Measurements from ENCODE around the gene TMEM198.

TMEM198 gene, protein sequence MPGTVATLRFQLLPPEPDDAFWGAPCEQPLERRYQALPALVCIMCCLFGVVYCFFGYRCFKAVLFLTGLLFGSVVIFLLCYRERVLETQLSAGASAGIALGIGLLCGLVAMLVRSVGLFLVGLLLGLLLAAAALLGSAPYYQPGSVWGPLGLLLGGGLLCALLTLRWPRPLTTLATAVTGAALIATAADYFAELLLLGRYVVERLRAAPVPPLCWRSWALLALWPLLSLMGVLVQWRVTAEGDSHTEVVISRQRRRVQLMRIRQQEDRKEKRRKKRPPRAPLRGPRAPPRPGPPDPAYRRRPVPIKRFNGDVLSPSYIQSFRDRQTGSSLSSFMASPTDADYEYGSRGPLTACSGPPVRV

DNA sequence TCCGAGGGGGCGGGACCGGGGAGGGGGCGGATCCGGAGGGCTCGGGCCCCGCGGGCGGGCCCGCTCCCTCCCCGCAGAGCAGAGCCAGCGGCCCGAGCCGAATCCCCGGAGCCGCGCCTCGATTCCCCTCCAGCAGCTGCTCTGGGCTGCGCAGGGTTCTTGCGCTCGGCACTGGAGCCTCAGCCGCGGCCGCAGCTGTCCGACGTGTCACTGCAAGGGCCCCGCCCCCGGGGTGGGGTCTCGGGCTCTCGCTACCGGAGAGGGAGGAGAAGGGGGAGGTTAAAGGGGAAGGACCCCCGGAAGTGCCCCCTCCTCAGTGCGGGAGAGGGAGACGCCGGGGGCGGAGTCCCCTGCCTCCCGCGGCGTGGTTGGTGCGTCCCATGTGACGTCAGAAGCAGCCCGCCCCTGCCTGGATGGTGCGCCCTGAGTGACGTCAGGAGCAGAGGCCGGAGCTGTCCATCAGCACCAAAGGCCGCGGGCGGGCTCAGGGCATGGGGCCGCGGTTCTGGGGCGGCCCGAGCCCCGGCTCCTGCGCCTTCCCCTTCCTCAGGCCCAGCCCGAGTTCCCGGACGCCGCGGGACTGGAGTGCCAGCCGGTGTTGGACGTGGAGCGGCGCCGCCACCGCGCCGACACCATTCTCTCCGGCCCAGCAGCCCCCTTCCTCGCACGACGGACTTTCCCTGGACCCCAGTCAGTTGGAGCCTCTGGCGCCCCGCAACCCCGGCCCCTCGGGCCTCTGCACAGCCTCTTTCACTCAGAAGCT, at the start of gene TMEM198, which contains the start of gene CHPF:
Gene TMEM198 (plus strand): TSS at position 433 of the 763 bp plus-strand sequence. CDS start 700 bp downstream, outside the sequence.
Gene CHPF (minus strand): TSS at position 214 of the 763 bp plus-strand sequence. CDS start 271 bp downstream, outside the sequence.
- DNase-seq = peak; percentile 96

DNA sequence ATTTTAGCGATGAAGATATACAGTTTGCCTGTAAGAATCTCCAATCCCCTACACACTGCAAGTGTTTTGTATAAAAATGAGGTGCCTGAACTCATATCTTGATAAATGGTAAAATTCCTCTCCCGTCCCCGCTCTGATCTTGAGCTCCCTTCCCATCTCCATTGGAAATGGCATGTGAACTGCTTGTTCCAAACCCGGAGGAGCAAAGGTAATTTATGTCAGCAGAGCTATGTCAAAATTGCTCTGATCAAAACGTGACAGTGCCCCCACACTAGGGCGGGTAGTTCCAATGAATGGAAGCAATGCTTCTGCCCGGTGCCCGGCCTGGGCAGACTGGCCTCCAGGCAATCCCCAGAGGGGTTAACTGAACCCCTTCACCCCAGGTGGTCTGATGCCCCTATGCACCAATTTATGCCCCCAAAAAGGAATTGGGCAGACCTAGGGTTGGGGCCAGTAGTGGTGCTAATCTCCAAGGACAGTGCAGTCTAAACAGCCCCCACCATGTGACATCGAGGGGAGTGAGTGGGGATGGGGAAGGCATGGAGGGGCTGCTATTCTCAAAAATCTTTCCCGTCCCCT, 48.8 kb upstream of the TMEM198 start:
- no peak for DNase-seq

DNA sequence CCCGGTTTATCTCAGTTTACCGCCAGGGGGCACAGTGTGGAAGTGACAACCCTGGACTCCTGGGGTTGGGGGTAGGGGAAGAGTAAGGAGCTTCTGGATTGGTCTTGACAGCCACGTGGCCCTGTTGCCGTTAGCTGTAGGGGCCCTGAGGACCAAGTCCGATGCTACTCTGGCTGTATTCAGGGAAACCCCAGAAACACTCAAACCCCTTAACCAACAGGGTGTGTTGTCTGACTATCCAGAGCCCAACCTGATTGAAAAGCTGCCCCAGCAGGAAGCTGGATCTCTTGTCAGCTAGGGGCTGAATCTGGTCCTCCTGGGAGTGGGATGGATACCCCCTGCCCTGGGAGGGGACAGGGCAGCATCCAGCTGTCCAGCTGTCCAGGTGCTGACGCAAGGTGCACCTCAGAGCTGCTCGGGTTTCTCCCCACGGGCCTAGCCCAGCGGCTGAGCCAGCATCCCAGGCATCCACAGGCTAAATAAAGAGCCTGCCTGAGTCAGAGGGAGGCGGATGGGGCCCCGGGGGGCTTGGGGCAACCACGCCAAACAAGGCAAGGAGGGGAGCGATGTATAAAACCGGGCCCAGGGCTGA, 48.2 kb upstream of the TMEM198 start:
- DNase-seq = peak; percentile 60

DNA sequence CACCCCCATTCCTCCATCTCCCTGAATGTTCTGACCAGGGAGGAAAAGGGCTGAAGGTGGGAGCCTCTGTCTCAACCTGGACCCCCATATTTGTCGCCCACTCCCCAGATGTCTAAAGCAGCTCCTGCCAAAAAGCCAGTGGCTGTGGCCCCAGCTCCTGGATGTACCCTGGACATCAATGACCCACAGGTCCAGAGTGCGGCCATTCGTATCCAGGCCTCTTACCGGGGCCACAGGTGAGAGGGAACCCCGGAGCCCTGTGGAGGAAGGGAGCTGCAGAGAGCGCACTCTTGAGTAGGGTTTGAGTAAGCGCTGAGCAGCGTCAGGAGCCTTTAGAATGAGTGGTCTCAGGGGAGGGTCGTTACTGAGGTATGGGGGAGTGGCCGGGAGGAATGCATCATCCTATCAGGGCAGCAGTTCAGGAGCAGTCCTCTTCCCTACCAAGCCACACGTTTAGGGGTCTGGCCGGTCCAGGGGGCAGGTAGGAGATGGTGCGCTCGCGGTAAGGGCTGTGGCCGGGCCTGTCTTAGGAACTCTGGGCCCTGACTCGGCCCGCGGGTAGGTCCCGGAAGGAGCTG, 47.5 kb upstream of the TMEM198 start:
- DNase-seq = no peak

DNA sequence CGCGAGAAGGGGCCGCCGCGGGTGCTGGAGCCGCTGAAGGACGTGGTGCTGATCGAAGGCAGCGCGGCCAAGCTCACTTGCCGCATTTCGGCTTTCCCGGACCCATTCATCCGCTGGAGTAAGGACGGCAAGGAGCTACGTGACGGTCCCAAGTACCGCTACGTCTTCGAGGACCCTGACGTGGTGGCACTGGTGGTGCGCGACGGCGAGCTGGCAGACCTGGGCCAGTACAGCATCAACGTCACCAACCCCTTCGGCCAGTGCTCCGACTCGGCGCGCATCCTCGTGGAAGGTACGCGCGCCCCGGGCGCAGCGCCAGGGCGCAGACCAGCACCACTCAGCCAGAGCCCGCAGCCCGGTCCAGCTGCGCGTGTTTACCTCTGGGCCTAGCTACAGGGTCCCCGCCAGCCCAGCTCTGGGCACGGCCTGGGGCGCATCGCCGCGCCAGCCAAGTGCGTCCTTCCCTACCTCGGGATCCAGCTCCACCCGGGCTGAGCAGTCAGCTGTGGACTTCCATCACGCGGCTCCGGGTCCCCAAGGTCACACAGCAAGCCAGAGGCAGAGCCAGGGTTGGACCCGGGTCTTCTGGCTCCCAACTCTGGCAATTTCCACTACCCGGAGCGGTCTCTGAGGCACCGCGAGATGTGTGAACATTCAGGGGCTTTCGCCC, 46.9 kb upstream of the TMEM198 start:
- DNase-seq = no peak

DNA sequence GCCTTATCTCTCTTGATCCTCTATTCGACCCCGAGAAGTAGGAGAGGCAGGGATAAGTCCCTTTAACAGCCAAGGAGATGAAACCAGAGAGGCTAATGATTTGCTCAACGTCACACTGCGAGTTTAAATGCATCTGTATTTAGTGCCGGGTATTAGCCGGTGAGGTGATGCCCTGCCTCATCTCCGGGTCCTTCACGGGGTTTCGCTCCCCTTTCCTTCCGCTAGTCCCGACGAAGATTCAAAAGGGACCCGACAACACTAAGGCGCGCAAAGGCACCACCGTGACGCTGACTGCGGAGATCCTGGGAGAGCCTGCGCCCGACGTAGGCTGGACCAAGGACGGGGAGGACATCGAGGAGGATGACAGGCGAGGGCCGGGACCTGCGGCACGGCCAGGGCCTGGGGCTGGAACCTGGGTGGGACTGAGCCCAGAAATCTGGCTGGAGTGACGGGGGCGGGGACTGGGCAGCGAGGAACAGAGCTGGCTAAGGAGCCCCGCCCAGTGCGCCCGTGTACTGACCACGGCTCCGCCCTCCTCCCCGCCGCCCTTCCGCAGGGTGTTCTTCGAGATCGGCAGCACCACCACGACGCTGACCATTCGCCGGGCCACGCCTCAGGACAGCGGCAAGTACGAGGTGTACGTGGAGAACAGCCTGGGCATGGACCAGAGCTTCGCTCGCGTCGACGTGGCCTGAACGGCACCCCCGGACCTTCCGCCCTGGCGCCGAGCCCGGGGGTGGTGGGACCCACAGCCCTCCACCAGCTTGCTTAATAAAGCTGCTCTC, 46.1 kb upstream of the TMEM198 start:
- peak; percentile 45 for DNase-seq

DNA sequence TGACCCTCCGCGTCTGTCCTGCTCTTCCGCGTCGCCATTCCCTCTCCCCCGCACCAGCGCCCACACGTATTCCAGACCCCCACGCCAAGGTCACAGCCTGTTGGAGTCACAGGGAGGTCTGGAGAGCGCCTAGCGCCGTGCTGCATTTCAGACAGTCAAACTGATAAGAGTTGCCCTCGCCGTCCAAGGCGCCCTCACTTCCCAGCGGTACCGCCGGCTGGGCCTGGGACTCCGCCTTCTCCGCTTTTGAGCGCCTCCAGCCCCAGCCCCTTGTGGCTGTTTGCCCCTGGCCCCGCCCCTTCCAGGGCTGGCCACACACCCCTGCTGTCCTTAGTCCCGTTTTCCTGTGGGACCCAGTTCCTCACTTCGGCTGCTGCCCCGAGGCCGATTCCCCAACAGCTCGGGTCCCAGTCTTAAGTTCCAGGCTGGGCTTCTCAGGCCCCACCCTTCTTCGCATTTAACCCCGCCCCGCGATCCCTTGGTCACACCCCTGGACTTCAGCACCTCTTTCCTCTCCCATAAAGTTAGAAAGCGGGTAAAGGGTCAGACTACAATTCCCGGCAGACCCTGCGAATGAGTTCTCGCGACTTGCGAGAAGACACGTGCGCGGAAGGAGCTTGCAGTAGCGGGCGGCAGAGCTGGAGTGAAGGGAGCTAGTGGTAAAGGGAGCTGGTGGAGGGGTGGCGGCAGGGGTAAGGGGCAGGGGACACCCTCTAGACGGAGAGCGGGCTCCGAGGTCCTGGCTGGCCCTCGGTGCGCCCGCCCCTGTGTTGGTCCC, 45.4 kb upstream of the TMEM198 start, which contains the start of gene GMPPA:
Gene GMPPA (plus strand): TSS at position 612 of the 778 bp plus-strand sequence. CDS start 1,085 bp downstream, outside the sequence.
- DNase-seq = peak; percentile 95

DNA sequence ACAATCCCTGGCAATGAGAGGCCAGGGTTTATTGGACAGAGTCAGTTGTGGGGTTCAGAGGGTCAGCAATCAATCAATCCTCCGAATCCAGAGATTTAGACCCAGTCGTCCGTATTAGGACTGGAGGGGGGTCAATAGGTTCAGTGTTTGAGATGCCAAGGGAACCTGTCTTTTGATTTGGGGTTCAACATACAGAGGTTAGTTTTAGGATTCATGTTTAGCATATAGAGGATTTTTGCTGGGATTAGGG, 44.8 kb upstream of the TMEM198 start:
- DNase-seq = no peak

DNA sequence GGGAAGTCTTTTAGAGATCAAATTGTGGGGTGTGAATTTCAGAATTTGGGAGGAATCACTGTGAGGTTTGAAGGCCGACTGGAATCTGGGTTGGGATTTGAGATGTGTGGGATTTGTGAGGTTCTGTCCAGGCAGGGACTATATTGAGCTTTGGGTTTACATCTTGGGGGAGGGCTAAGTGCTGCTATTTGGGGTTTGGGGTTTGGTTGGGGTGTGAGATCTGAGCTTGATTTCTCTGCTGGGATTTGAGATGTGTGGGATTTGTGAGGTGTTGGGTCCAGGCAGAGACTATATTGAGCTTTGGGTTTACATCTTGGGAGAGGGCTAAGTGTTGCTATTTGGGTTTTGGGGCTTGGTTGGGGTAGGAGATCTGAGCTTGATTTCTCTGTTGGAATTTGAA, 44.3 kb upstream of the TMEM198 start:
- DNase-seq = no peak

DNA sequence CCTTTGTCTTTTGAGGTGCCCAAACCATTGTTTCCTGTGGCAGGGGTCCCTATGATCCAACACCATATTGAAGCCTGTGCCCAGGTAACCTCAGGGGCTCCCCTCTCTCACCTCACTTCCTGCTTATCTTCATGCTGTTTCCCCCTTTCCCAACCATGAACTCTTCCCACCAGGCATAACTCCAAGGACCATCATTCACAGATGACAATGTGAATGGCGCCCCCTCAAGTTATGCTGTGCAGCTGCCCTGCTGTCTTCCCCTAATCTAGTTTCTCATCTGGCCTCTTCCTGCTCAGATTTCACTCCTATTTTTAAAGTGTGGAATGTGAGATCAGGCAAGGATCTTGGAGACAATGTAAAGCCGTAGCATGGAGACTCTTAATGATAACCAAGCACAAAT, 43.7 kb upstream of the TMEM198 start:
- no peak for DNase-seq

DNA sequence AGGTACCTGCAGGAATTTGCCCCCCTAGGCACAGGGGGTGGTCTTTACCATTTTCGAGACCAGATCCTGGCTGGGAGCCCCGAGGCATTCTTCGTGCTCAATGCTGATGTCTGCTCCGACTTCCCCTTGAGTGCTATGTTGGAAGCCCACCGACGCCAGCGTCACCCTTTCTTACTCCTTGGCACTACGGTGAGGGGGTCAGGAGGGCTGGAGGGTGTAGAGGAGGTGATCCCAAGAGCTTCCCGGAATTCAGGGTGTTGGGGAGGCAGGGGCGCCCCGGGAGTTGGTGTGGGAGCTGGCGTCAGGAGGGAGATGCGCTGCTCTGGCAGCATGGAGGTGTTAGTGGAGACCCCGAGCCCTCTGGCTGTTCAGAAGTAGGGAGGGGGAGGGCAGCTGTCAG, 42.0 kb upstream of the TMEM198 start:
- DNase-seq = no peak

DNA sequence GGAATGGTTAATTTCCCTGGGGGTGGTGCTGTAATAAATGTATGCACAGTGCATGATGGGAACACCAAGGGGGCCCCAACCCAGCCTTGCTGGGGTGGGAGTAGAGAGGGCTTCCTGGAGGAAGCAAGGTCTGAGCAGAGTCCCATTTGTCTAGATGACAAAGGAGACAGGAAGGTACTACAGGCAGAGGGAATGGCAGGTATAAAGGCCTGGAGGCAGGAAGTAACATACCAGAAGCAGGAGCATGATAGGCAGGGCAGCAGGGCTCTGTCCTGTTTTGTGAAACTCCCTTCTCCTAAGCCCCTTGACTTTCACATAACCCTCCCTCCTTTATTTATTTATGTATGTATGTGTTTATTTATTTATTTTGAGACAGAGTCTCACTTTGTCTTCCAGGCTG, 41.2 kb upstream of the TMEM198 start:
- DNase-seq = no peak

DNA sequence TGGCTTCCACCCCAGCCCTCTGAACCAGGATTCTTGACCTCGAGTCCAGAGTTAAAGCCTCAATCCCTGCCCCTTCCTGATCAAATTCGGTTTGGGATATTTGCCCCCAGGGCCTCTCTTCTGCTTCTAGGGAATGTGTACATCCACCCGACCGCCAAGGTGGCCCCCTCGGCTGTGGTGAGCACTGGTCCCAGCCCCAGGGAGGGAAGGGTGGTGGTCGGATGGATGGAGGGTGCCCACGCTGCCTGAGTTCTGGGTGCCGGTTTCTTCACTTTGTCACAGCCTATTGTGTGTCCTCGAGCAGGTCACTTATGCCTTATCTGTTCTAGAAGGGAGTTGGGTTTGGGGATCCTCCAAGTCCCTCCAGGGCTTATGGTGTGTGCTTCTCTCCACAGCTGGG, 38.2 kb upstream of the TMEM198 start:
- no peak for DNase-seq

DNA sequence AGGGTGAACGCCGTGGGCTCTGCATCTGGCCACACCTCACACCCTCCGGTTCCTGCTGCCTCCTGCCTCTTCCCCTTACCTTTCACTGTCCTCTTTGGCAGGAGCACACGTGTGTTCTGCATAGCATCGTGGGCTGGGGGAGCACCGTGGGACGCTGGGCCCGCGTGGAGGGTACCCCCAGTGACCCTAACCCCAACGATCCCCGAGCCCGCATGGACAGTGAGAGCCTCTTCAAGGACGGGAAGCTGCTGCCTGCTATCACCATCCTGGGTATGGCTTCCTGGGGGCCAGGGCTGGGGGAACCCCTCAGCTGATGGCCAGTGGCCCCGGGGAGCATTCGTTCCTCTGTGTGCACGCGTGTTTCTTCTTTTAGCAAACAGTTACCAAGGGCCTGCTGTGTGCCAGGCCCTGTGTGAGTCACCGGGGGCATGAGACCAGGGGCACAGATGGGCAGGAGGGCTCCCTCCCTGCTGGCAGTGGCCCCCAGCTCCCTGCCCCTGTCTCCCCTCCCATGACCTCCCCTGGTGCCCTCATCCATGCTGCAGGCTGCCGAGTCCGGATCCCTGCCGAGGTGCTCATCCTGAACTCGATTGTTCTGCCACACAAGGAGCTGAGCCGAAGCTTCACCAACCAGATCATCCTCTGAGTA, 37.6 kb upstream of the TMEM198 start:
- DNase-seq = no peak

DNA sequence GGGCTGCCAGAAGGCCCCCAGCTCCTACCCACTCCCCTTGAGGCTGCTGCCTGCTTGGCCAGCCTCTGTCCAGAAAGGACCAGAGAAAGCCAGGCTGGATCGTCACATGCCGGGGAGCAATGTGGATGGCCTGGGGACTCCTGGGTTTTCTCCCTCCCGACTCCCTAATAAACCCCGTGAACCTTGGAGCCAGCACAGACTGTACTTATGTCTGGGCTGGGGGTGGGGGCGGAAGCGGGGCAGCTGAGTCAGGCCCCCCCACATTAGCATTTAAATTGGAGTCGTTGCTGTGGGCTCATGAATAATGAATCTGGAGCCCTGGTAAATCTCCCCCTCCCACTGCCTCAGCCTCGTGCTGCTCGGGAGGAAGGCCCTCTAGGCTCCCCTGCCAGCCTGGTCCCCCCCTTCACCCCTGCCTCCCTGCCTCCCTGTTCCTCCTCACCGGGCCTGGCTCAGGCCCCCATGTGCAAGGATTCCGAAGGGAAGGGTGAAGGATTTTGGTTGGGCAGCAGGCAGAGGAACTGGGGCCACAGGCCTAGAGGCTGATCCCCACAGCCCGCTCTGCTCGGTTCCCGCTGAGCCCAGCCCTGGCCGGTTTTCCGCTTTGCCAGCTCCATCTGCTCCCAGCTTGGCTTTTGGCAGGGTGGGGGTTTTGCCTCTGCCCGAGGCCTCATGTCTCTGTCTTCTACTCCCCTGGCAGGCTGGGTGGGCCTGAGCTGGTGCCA, 36.9 kb upstream of the TMEM198 start:
- DNase-seq = no peak

DNA sequence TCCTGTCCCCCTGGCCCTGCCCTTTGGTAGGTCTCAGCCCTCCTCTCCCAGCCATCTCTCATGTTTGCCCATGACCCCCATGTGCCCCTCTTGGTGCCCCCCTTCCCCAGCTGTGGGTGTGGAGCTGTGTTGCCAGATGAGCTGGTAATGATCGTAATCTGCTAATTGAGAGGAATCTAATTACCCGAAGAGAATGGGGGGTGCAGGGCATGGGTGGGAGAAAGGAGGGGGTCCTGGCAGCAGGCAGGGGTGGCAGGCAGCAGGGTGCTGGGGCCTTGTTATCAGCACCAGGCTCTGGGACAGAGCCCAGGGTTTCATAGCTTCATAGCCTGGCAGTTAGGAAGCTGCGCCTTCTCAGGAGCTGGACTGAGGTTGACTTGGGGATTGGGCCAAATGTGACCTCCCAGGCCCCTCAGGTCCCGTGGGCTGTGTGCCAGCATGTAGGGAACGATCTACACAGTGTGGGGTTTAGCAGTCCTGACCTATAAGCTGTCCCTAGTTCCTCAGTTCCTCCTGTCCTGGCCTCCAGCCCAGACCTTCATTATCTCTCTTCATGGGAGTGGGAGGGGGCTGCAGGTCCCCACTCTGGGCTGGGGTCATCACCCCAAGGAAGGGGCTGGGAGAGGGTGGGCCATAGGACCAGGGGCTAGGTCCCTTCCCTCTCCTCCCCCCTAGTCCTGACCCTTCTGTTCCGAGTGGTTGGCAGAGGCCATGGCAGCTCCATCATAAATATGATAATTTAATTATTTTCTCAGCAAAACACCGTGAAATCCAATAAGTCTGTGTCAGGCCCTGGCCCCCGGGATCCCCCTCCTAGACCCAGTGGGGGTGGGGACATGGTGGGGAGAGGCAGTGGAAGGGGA, 36.0 kb upstream of the TMEM198 start:
- no peak for DNase-seq

DNA sequence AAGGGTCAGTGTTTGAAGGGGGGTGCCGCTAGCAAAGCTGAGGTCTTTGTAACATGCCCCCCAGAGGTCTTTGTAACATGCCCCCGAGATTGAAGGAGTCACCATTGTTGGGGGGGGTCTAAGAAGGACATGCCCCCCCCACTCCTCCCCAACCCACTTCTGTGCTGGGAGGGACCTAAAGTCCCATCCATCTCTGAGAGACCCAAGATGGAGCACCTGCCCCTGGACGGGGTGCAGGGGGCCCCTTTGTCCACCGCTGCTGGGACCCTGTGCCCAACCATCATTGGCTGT, 35.4 kb upstream of the TMEM198 start:
- DNase-seq = no peak

DNA sequence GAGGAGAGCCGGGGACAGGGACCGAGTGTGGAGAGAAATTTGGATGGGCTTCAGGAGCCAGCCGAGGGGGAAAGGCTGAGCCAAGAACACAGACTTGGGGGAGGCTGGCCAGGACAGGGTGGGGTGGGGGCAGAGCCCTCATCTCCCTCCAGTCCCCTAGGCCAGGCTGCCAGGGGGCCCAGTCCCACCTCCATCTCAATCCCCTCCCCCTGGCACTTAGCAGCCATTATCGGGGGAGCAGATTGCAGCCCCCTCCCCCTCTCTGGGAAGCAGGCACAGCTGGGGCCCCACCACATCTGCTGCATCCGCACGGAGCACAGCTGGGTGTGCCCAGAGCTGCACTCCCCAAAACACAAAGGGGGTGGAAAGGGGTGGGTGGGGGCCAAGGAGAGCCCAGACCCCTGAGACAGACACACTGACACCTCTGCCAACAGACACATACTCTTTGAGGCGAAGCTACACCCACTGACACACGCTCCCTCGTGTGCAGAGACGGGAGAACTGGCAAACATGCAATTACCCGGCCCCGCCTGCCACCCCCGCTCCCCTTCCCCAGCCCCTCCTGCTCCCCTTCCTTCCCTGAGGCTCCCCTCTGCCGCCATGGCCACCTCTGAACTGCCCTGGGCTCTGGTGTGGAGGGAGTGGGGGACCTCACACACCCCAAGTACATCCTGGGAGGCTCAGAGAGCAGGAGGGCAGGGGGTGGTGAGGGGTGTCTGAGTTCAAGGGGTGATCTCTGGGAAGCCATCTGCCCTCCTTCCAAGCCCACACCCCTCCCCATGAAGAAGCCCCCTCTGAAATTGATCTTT, 34.7 kb upstream of the TMEM198 start:
- no peak for DNase-seq
